PC-9 (cell line): ENCODE measurements around the gene PRDM16. TPM values are rescaled to one million over a fixed set of nuclear protein-coding genes. Genes with fewer than 3 reads are reported as not detected.

Experiments used
- BruUV-seq: library from RNA; stranded (reverse); fragments of 400-500 nt; replicated peaks from 2 replicates; lab custom pipeline; 2021; lab: Mats Ljungman, UMichigan
- CTCF ChIA-PET: fragments of 300-600 bp; sonication (Branson Sonifier 250); formaldehyde crosslinking; loops from one replicate; lab custom pipeline; 2022; ENCODE audit warnings: antibody characterized with exemption; lab: Charles Lee
- POLR2A ChIA-PET: fragments of 300-600 bp; sonication (Branson Sonifier 250); formaldehyde crosslinking; loops from one replicate; lab custom pipeline; 2022; ENCODE audit warnings: antibody characterized with exemption; ENCODE audit not compliant: unreplicated experiment; lab: Charles Lee
- DNase-seq, 2 experiments: peaks; one replicate each; pipeline versions ENCODE4 v3.0.0 to v3.0.0-alpha.2; 2015 to 2022; ENCODE audit warnings: mixed read lengths in 1 of 2
- H2AFZ ChIP-seq: fragments of 200-600 bp; sonication (generic); 2 replicates; pipeline ENCODE4 v1.8.1; 2017; ENCODE audit warnings: antibody characterized with exemption
- H3F3A ChIP-seq: fragments of 200-600 bp; sonication (generic); 2 replicates; pipeline ENCODE4 v1.8.1; 2017; ENCODE audit warnings: antibody characterized with exemption, mild to moderate bottlenecking, low read depth; ENCODE audit not compliant: insufficient read depth
- H3K27ac ChIP-seq: fragments of 200-600 bp; sonication (generic); 2 replicates; pipeline ENCODE4 v1.6.1; 2016; ENCODE audit warnings: mixed run types
- H3K27me3 ChIP-seq: fragments of 200-600 bp; sonication (generic); 2 replicates; pipeline ENCODE4 v1.6.1; 2016; ENCODE audit warnings: low read depth, mixed run types; ENCODE audit not compliant: insufficient read depth
- H3K36me3 ChIP-seq: fragments of 200-600 bp; sonication (generic); 2 replicates; pipeline ENCODE4 v1.6.1; 2016; ENCODE audit warnings: low read depth, mixed run types
- H3K4me1 ChIP-seq: fragments of 200-600 bp; sonication (generic); replicated peaks from 2 replicates; pipeline ENCODE4 v1.6.1; 2016; ENCODE audit warnings: mixed run types; ENCODE audit not compliant: insufficient read depth
- H3K4me2 ChIP-seq: fragments of 200-600 bp; sonication (generic); 2 replicates; pipeline ENCODE4 v1.6.1; 2017; ENCODE audit warnings: mixed run types
- H3K4me3 ChIP-seq: fragments of 200-600 bp; sonication (generic); 2 replicates; pipeline ENCODE4 v1.6.1; 2016; ENCODE audit warnings: mixed run types
- H3K79me2 ChIP-seq: fragments of 200-600 bp; sonication (generic); 2 replicates; pipeline ENCODE4 v1.6.1; 2017; ENCODE audit warnings: low read depth, mixed run types
- H3K9me2 ChIP-seq: fragments of 200-600 bp; sonication (generic); 2 replicates; pipeline ENCODE4 v1.8.1; 2017; ENCODE audit warnings: mild to moderate bottlenecking; ENCODE audit not compliant: insufficient read depth
- H3K9me3 ChIP-seq: fragments of 200-600 bp; sonication (generic); 2 replicates; pipeline ENCODE4 v1.8.1; 2016; ENCODE audit warnings: low read depth; ENCODE audit not compliant: insufficient read depth
- H4K20me1 ChIP-seq: fragments of 200-600 bp; sonication (generic); 2 replicates; pipeline ENCODE4 v1.8.1; 2017; ENCODE audit not compliant: insufficient read depth
- CTCF ChIP-seq: fragments of 200-600 bp; sonication (generic); conservative IDR thresholded peaks from 2 replicates; pipeline ENCODE4 v1.6.1; 2017; ENCODE audit warnings: mixed run types, antibody characterized with exemption, mild to moderate bottlenecking, moderate library complexity
- EZH2 ChIP-seq: fragments of 200-600 bp; sonication (generic); IDR thresholded peaks from 2 replicates; pipeline ENCODE4 v1.8.0; 2017; ENCODE audit warnings: antibody characterized with exemption, low read depth
- intact Hi-C: fragments of 100-400 bp; cut with micrococcal nuclease; formaldehyde crosslinking; loops from one replicate; pipeline ENCODE4 v1.10.0; 2022; ENCODE audit not compliant: unreplicated experiment
- total RNA-seq: library from RNA; stranded (reverse); gene quantifications from 2 replicates; pipeline ENCODE4 v1.2.3, GENCODE V29; 2021

Gene PRDM16
- total RNA-seq, 1 experiment from 2014 or later = not detected

DNA sequence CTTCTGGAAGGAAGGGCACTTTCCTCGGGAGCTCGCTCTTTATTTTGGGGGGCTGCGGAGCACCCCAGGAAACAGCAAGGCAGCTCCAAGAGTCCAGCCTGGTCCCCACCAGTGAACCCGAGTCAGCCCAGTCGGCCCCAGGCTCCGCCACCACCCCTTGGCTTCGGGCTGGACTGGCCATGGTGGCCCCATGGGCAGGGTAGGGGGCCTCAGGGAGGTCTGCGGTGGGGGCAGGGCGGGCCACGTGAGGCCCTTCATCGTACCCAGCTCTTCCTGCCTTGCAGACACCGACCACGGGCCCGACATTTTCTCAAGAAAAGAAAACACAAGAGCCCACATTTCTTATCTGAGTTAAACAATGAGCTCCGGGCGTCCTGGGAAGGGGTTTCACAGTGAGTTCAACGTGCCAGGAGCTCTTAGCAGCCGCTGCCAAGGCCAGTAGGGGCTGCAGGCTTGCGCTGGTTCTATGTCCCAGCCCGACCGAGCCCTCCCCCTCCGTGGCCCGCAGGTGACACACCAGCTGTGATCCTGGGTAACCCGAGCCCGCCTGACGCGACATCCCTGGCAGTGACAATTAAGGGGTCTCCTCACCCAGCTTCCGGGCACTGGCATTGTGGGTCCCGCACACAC lies 66.2 kb downstream of the PRDM16 start:
- TF ChIP-seq CTCF (no peak), EZH2 (0 out of 2 replicates have a peak, but pooled peaks have one; percentile 60)
- Histone ChIP-seq H3F3A (no peaks in the 10 kb centered on the region), H2AFZ (no peak overlapping the region), H3K9me2 (no peaks in the 10 kb centered on the region), H3K79me2 (no peaks in the 10 kb centered on the region), H3K27ac (no peak overlapping the region), H3K27me3 (peaks cover 100% of the 10 kb centered on the region), H3K36me3 (no peaks in the 10 kb centered on the region), H3K9me3 (no peaks in the 10 kb centered on the region), H3K4me2 (no peak overlapping the region), H4K20me1 (no peaks in the 10 kb centered on the region; the same call in 1 of the 2 replicates), H3K4me3 (no peak overlapping the region), H3K4me1 (no peaks in the 10 kb centered on the region)
- CTCF ChIA-PET = no interaction called here
- DNase-seq = no peak
- BruUV-seq = no TSS peak
- intact Hi-C loops = no loop called here
- POLR2A ChIA-PET = no interaction called here

DNA sequence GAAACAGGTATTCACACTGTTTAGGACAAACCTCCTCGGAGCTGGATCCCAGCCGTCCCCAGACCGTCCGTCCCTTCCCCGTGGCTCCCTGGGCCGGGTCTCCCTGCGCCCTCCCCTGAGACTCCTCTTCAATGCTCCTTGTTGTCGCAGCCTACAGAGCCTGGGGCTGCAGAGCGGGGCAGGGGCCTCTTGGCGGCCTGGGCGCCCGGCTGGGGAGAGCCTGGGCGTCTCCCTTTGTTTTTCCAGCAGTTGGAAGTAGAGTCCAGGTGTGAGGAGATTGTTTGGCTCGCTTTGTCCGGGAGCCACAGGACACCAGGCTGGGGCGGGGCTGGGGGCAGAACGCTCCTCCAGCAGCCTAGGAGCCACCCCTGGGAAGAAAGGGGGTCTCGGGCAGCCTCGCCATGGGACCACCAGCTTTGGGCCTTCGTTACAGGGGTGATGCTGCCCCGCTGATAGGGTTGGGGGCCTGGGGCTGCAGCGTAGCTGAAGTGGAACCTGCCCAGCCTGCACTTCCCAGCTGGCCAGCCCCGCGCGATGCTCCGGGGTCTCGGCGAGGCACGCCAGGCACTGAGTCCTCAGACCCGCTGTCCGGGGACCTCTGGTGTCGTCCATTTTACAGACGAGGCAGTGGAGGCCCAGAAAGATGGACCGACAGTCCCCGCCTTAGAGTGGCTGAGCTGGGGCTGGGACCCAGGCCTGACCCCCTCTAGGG lies 66.9 kb downstream of the PRDM16 start:
- no peaks in the 10 kb centered on the region for H3K4me1 ChIP-seq
- no peak overlapping the region for H3K4me3 ChIP-seq
- H4K20me1 ChIP-seq = no peaks in the 10 kb centered on the region; the same call in 1 of the 2 replicates
- H2AFZ ChIP-seq = no peak overlapping the region
- no peaks in the 10 kb centered on the region for H3K9me3 ChIP-seq
- H3K4me2 ChIP-seq = no peak overlapping the region
- H3K36me3 ChIP-seq = no peaks in the 10 kb centered on the region
- BruUV-seq = no TSS peak
- no peaks in the 10 kb centered on the region for H3K9me2 ChIP-seq
- POLR2A ChIA-PET = no interaction called here
- H3K27me3 ChIP-seq = peaks cover 100% of the 10 kb centered on the region
- intact Hi-C loops = no loop called here
- CTCF ChIA-PET = no interaction called here
- TF ChIP-seq CTCF = no peak
- no peak for TF ChIP-seq EZH2
- H3F3A ChIP-seq = no peaks in the 10 kb centered on the region
- H3K27ac ChIP-seq = no peak overlapping the region
- DNase-seq = no peak
- H3K79me2 ChIP-seq = no peaks in the 10 kb centered on the region

- intact Hi-C loops = no loop called here
- no peaks in the 10 kb centered on the region for H3K79me2 ChIP-seq
- H3K36me3 ChIP-seq = no peaks in the 10 kb centered on the region
- H4K20me1 ChIP-seq = no peaks in the 10 kb centered on the region; the same call in 1 of the 2 replicates
- BruUV-seq = no TSS peak
- no peak for TF ChIP-seq EZH2
- no peak for TF ChIP-seq CTCF
- no peak overlapping the region for H3K4me2 ChIP-seq
- POLR2A ChIA-PET = no interaction called here
- CTCF ChIA-PET = no interaction called here
- H3F3A ChIP-seq = no peaks in the 10 kb centered on the region
- no peak overlapping the region for H3K4me3 ChIP-seq
- H3K27ac ChIP-seq = no peak overlapping the region
- H2AFZ ChIP-seq = no peak overlapping the region
- H3K9me2 ChIP-seq = no peaks in the 10 kb centered on the region
- no peaks in the 10 kb centered on the region for H3K4me1 ChIP-seq
- H3K27me3 ChIP-seq = peaks cover 100% of the 10 kb centered on the region
- no peak for DNase-seq
- H3K9me3 ChIP-seq = no peaks in the 10 kb centered on the region
Measured at GRCh38 chr1:3136532-3136931, 67.5 kb downstream of the PRDM16 start.
